ENCODE results near the gene PICK1.
"Not testable (repeated sequence)": the region's sequence is repeated elsewhere in the genome, so short reads cannot be mapped to it uniquely, and the experiment has no call there.

PICK1 gene

DNA sequence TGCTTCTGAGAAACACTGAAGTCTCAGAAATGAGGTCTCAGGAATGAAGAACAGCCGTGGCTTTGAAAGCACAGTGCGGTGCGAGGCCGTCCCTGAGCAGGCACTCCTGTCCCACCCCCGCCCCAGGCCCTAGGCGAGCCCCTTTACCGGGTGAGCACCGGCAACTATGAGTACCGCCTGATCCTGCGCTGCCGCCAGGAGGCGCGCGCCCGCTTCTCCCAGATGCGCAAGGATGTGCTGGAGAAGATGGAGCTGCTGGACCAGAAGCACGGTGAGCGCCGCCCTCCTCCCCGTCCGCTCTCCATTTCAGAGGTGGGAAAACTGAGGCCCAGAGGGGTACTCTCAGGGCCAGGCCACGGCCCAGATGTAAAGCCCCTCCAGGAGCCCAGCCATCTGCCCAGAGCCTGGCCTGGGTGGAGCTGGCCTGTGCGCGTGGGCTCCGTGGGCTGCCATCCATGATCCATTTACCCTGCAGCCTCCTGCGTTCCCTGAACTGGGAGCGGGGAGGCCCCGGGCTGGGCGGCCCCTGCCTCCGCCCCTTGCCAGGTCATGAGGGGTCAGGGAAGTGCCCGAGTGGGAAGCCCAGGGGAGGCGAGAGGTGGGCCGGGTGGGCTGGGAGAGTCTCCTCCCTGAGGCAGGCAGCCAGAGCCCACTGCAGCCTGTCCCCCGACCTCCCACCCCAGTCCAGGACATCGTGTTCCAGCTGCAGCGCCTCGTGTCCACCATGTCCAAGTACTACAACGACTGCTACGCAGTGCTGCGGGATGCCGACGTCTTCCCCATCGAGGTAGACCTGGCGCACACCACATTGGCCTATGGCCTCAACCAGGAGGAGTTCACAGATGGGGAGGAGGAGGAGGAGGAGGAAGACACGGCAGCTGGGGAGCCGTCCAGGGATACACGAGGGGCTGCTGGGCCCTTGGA, 17.2 kb downstream of the PICK1 start:
- no peak for DNase-seq (ENCODE audit: low read depth in 3 of 3, low spot score in 1 of 3)

DNA sequence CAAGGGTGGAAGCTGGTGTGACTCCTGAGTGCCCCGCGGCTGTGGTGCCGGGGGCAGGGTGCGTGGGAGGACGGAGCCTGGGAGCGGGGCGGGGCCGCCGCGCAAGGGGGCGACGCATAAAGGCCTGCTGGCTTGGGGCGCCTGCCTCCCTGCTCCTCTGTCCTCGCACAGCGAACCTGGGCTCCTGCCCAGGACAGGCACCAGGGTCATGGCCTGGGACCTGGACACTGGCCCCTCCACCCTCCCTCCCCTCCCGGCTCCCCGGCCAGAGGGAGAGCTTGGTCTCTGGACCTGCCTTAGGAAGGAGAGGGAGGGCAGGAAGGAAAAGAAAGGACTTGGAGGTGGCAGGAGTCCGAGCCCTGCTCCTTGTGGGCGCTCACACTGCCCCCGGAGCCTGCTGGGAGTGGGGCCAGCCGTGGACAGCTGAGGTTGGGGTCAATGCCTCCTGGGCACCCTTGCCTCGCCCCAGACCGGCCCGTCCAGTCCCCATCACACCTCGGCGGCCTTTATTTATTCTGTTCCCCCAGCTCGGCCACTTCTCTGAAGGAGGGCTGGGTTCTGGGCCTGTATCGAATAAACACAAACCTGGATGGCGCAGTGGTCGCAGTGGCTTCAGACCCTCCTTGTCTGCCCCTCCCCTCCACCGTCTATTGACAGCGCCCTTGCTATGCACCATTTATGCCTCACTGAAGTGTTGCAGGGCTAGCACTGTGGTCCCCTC, 18.1 kb downstream of the PICK1 start:
- DNase-seq (ENCODE audit: low read depth in 3 of 3, low spot score in 1 of 3): no peak

- DNase-seq (ENCODE audit: low read depth in 3 of 3, low spot score in 1 of 3): no peak
These were observed 18.8 kb downstream of the PICK1 start for GRCh38 chr22:38075961-38076360.

DNA sequence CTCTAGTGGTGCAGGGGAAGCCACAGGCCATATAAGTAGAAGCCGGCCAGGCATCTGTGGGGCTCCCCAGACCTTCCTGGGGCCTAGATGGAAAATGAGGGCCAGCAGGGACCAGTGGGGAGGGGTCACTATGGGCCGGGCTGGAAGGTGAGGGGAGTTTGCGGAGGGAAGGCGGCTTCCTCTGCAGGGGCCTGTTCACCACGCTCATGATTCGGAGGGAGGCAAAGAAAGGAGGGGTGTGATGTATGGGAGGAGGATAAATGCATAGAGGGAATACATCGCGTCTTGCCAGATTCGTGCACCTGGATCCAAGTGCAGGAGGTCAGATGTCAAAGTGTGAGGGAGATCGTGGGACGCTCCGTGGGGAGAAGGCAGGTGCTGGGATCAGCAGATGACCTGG, 19.9 kb downstream of the PICK1 start:
- DNase-seq (ENCODE audit: low read depth in 3 of 3, low spot score in 1 of 3): no peak

- DNase-seq (ENCODE audit: low read depth in 3 of 3, low spot score in 1 of 3): no peak
These were observed 20.4 kb downstream of the PICK1 start for GRCh38 chr22:38077595-38077994.

- no peak for DNase-seq (ENCODE audit: low read depth in 3 of 3, low spot score in 1 of 3)
These were observed 21.0 kb downstream of the PICK1 start for GRCh38 chr22:38078046-38078840.

- DNase-seq (ENCODE audit: low read depth in 3 of 3, low spot score in 1 of 3): not testable (repeated sequence)
These were observed 22.0 kb downstream of the PICK1 start for GRCh38 chr22:38079208-38079607.

DNA sequence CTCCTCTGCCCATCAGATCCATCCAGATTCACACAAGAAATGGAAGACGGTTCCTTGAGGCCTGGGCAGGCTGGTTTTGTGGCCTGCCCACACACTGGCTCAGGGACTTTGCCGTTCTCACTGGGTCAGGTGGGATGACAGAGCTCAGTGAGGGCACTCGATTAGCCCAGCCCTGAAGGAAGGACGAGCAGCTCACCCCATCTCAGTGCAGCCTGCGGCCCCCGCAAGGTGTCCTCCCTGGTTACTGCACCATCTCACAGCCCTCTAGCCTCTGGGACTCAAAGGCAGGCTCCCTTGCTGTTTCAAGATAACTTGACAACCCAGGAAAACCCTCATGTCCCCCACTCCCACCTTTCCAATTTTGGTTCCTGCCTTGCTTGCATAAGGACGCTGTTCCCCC, 22.6 kb downstream of the PICK1 start:
- no peak for DNase-seq (ENCODE audit: low read depth in 3 of 3, low spot score in 1 of 3)

DNA sequence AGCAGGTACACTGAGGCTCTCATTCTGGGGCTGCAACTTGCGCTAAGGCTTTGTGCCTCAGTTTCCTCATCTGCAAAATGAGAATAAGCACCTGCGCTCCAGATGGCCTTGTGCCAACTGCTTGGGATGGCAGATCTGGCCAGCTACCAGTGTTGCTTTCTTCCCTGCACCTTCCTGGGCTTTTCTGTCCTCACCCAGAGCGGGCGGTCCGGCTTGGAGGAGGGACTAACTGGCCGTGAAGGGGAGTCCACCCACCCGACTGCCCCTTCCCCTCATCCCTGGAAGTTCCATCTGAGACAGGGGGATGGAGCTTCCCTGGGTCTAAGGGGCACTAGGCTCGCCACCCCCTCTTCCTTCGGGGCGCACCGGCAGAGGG, 23.3 kb downstream of the PICK1 start:
- no peak for DNase-seq (ENCODE audit: low read depth in 3 of 3, low spot score in 1 of 3)

DNA sequence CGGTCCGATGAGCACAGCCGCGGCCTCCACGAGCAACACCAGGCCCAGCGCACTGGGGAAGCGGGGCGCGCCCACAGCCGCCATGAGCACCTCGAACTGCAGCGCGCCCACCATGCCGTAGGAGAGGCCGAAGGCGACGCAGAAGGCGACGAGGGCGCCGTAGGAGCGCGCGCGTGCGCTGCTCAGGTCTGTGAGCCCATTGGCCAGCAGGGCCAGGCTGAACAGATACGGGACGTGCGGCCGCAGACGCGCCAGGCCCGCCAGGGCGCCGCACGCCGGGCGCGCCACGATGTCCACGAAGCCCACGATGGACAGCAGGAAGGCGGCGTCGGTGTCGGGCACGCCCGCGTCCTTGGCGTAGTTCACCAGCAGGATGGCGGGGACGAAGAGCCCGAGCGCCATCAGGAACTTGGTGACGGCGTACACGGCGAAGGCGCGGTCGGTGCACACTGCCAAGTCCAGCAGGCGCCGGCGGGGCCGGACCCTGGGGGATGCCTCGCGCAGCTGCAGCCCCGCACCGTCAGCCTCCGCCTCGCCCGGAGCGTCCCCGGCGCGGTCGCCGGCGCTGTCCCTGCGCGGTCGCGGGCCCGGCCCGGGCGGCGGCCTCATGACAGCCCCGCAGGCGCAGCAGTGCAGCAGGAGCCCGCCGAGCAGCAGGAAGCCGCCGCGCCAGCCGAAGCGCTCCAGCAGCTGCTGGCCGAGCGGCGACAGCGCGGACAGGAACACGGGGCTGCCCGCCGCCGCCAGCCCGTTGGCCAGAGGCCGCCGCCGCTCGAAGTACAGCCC, 23.8 kb downstream of the PICK1 start:
- DNase-seq (ENCODE audit: low read depth in 3 of 3, low spot score in 1 of 3): no peak

DNA sequence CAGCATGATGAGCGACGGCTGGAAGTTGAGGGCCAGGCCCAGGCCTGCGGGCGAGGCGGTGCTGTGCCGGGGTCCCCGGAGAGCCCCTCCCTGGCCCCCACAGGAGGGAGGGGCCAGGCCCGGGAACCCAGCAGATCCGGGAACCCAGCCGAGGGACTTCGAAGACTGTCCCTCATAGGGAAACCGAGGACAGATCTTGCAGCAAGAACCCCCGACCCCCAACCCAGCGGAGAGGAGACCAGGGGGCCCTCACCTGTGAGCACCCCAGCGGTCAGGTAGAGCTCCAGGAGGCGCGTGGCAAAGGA, 24.4 kb downstream of the PICK1 start:
- DNase-seq (ENCODE audit: low read depth in 3 of 3, low spot score in 1 of 3): no peak

- DNase-seq (ENCODE audit: low read depth in 3 of 3, low spot score in 1 of 3): no peak
These were observed 25.0 kb downstream of the PICK1 start for GRCh38 chr22:38081941-38082828.

DNA sequence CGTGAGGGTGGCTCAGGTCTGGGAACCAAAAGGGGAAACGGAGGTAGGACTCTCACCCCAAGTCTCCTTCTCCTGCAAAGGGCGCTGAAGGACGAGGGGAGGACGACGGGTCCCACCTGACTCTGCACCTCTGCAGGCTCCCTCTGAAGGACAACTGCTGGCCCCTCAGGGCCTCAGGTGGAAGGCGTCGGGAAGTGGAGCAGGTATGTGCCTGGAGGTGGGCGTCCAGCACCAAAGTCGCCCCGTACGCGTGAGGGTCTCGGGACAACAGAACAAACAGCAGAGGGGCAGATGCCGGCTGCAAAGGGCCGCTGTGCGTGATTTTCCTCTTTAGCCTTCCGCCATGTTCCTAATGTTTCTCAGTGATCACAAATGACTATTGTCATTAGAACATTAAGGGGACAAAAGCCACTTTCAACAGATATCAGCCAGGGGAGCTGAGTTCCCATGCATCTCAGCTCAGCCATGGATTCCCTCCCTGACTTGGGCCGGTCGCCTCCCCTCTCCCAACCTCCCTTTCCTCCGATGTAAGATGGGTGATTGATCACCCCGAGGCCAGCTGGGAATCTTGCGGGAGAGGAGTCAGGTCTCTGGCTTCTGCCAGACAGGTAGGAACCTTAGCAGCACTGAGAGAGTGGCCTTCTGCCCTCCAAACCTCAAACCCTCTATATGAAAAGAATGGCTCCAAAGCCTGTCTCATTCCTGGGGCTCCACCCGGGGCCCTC, 25.9 kb downstream of the PICK1 start:
- DNase-seq (ENCODE audit: low read depth in 3 of 3, low spot score in 1 of 3): no peak

- no peak for DNase-seq (ENCODE audit: low read depth in 3 of 3, low spot score in 1 of 3)
These were observed 26.9 kb downstream of the PICK1 start, which contains the start of gene SLC16A8 for GRCh38 chr22:38083931-38084631. Gene SLC16A8, minus strand, starts transcription at chr22:38084184. Its CDS starts 1,311 bp downstream, at chr22:38082873.

GRCh38 chr22:38085056-38085455, 27.9 kb downstream of the PICK1 start:
- no peak for DNase-seq (ENCODE audit: low read depth in 3 of 3, low spot score in 1 of 3)

DNA sequence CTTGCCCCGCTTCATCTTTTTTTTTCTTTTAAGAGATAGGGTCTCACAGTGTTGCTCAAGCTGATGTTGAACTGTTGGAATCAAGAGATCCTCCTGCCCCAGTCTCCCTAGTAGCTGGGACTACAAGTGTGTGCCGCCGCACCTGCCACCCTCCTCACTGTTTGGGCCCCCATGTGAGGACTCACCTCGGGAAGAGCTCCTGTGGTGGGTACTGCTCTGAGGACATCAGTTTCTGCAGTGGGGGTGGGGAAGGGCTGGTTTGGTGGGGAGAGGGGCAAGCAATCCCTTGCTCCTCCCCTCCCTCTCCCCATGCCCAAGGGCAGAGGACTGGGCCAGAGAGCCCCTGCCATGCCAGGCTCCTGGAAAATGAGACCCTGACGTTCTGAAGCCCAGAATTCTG, 28.3 kb downstream of the PICK1 start:
- no peak for DNase-seq (ENCODE audit: low read depth in 3 of 3, low spot score in 1 of 3)

GRCh38 chr22:38086001-38086845, 29.0 kb downstream of the PICK1 start:
- DNase-seq (ENCODE audit: low read depth in 3 of 3, low spot score in 1 of 3): no peak

DNA sequence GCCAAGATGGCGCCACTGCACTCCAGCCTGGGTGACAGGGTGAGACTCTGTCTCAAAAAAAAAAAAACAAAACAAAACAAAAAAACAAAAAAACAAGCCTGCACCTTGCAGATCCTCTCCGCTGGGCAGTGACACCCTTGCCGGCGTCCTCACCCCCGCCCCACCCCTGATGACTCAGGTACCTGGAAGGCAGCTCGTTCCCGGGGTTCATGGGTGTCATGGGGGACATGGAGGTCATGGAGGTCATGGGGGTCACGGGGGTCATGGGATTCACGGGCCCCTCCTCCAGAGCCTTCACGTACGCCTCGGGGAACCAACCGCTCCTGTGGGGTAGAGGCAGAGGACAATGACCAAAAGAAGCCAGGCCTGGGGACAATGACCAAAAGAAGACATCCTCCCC, 29.7 kb downstream of the PICK1 start:
- no peak for DNase-seq (ENCODE audit: low read depth in 3 of 3, low spot score in 1 of 3)

Data from stimulated activated CD4-positive, alpha-beta T cell treated with anti-CD3 and anti-CD28 coated beads, TNF-alpha, amount 100 ng/mL, for 1 hour (primary cell).